Pancreas (tissue), 10 donors: ENCODE data around the gene MX2. TPM values are rescaled to one million over a fixed set of nuclear protein-coding genes. Genes with fewer than 3 reads are reported as not detected.

ENCODE experiments used
- ATAC-seq, 4 donors: fragments of 200-7000 bp; cut with Tn5 transposase; one replicate each; pipeline versions ENCODE4 v1.8.0 to v1.9.1; 2020; ENCODE audit warnings: mild to moderate bottlenecking in 4 of 4, moderate library complexity in 4 of 4
- DNase-seq, 6 donors: peaks; one replicate each; pipeline ENCODE4 v3.0.0-alpha.2; 2020
- FAIRE-seq: peaks from 2 replicates; lab custom pipeline; 2012; peaks lifted over from hg19 to GRCh38; lab: Jason Lieb, UNC
- H3K27ac ChIP-seq, 4 donors: fragments of 200-600 bp; sonication (generic); 1 replicate in 3 of 4; 2 replicates in 1 of 4; pipeline versions ENCODE4 v1.5.0 to v1.8.0; 2020
- H3K27me3 ChIP-seq, 4 donors: fragments of 200-600 bp; one replicate each; pipeline ENCODE4 v1.8.0; 2021
- H3K36me3 ChIP-seq, 3 donors: fragments of 200-600 bp; sonication (generic) in 1 of 3; one replicate each; pipeline versions ENCODE4 v1.5.0 to v1.8.0; 2020 to 2021
- H3K4me1 ChIP-seq, 3 donors: fragments of 200-600 bp; one replicate each; pipeline ENCODE4 v1.8.0; 2021
- H3K4me3 ChIP-seq, 4 donors: fragments of 200-600 bp; sonication (generic) in 2 of 4; one replicate each; pipeline versions ENCODE4 v1.5.0 to v1.8.0; 2020 to 2021
- H3K9me3 ChIP-seq, 4 donors: fragments of 200-600 bp; one replicate each; pipeline ENCODE4 v1.8.0; 2021
- CTCF ChIP-seq, 4 donors: fragments of 200-600 bp; sonication (generic) in 3 of 4; IDR thresholded peaks; one replicate each; pipeline versions ENCODE4 v1.5.0 to v1.8.0; 2021; ENCODE audit warnings: antibody characterized with exemption in 4 of 4
- WGBS, 2 donors: extraction: QIAGEN DNeasy Blood & Tissue Kit; methylation state at CpG; one replicate each; pipeline ENCODE4 v1.1.7; 2013; 5-methylcytosine and 5-hydroxymethylcytosine counted together
- intact Hi-C, 3 donors: fragments of 100-400 bp; cut with DNase I; formaldehyde crosslinking; loops; one replicate each; pipeline versions ENCODE4 v1.11.1 to v1.14.2; 2022
- polyA plus RNA-seq, 2 donors: library from polyadenylated mRNA; stranded (reverse); fragments of 200-250 nt; gene quantifications; one replicate each; pipeline ENCODE4 v1.2.3, GENCODE V29; 2013
- total RNA-seq, 6 donors: library from RNA; stranded (reverse); fragmentation: NEBNext Ultra II Directional in 4 of 6; extraction: Animal tissue kit (Norgen Biotek cat#: 25700) in 4 of 6; gene quantifications; one replicate each; pipeline versions ENCODE4 v1.2.1 to v1.2.4, GENCODE V29; 2021 to 2023
- donor health status: healthy with polysubstance abuse.
- donor health status: DM: no; HTN: no; CAD: no; lungs with moderate emphysema.
- donor health status: DM: no; HTN: no; CAD: no.
- donor health status: control.
- donor health status: control.
- donor health status: Bipolar disorder and iron deficiency.
- donor health status: DM: yes; HTN: yes; CAD: no.
- donor health status: DM: no; HTN: no; CAD: no.
- donor health status: DM: no; HTN: no; CAD: no.
- donor health status: DM: yes; HTN: yes; CAD: no.

MX2 gene
- total and polyA plus RNA-seq, 8 donors: 2.0 to 5.4 (median 4.1) TPM

GRCh38 chr21:41432562-41433460 is 71.0 kb downstream of the MX2 start:
- no peak overlapping the region for H3K4me3 ChIP-seq
- ATAC-seq (no peak), DNase-seq (no peak), FAIRE-seq (no peak)
- no peak overlapping the region for H3K27ac ChIP-seq
- TF ChIP-seq CTCF (IDR thresholded peaks at IDR 0.05): no peak
- no peaks in the 10 kb centered on the region for H3K9me3 ChIP-seq
- intact Hi-C loops: no loop called here
- H3K36me3 ChIP-seq: peaks cover 0 to 12% (median 10%) of the 10 kb centered on the region in 3 donors
- 95% methylated on average over 10 of the region's 10 CpGs for WGBS, 2 donors
- no peaks in the 10 kb centered on the region for H3K27me3 ChIP-seq
- H3K4me1 ChIP-seq: no peaks in the 10 kb centered on the region

- peaks cover 0 to 12% (median 10%) of the 10 kb centered on the region in 3 donors for H3K36me3 ChIP-seq
- H3K27ac ChIP-seq: no peak overlapping the region
- H3K9me3 ChIP-seq: no peaks in the 10 kb centered on the region
- H3K4me1 ChIP-seq: no peaks in the 10 kb centered on the region
- H3K4me3 ChIP-seq: no peak overlapping the region
- WGBS, 2 donors: 79 to 85% methylated on average over 2 of the region's 2 CpGs
- TF ChIP-seq CTCF (IDR thresholded peaks at IDR 0.05): no peak
- DNase-seq (no peak), FAIRE-seq (no peak), ATAC-seq (no peak)
- H3K27me3 ChIP-seq: no peaks in the 10 kb centered on the region
- intact Hi-C loops: no loop called here
Measured at GRCh38 chr21:41433566-41433965, 71.7 kb downstream of the MX2 start.

GRCh38 chr21:41435706-41436105 is 73.9 kb downstream of the MX2 start:
- no peak for TF ChIP-seq CTCF (IDR thresholded peaks at IDR 0.05)
- Histone ChIP-seq H3K27me3 (no peaks in the 10 kb centered on the region), H3K27ac (no peak overlapping the region), H3K4me3 (no peak overlapping the region), H3K4me1 (no peaks in the 10 kb centered on the region), H3K36me3 (peaks cover 0 to 17% (median 12%) of the 10 kb centered on the region in 3 donors), H3K9me3 (no peaks in the 10 kb centered on the region)
- intact Hi-C loops: no loop called here
- DNase-seq (no peak), FAIRE-seq (no peak), ATAC-seq (no peak)
- 94 to 98% methylated on average over 11 of the region's 11 CpGs for WGBS, 2 donors

GRCh38 chr21:41437729-41438128 is 75.9 kb downstream of the MX2 start:
- DNase-seq (no peak), FAIRE-seq (no peak), ATAC-seq (no peak)
- intact Hi-C loops: no loop called here
- no peaks in the 10 kb centered on the region for H3K4me1 ChIP-seq
- H3K27me3 ChIP-seq: no peaks in the 10 kb centered on the region
- WGBS, 2 donors: 73 to 78% methylated on average over 2 of the region's 2 CpGs
- H3K36me3 ChIP-seq: peaks cover 0 to 12% (median 7%) of the 10 kb centered on the region in 3 donors
- no peak overlapping the region for H3K27ac ChIP-seq
- no peak overlapping the region for H3K4me3 ChIP-seq
- H3K9me3 ChIP-seq: no peaks in the 10 kb centered on the region
- no peak for TF ChIP-seq CTCF (IDR thresholded peaks at IDR 0.05)
